ENCODE data around the gene AMOTL2.

The AMOTL2 gene

DNA sequence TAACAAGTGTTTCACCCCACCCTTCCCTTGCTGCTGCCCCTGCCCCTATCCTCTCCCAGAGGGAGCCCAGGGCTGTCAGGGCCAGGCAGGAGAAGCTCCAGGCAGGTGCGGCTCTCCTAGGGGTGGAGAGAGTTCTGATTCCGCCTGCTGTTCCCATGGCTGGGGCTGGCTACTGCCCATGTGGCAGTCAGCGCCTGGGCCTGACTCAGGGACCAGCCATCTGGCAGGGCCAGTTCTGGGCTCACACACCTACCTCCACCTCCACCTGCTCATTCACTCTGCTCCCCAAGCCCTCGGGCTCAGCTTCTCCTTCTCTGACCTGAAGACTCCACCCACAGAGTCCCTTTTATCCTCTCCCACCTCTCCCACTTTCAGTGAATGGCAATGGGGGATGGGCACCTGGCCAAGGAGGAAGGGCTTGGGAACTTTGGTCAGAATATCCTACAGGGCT lies 23.4 kb downstream of the AMOTL2 start:
- peak; percentile 33 to 75 for DNase-seq

DNA sequence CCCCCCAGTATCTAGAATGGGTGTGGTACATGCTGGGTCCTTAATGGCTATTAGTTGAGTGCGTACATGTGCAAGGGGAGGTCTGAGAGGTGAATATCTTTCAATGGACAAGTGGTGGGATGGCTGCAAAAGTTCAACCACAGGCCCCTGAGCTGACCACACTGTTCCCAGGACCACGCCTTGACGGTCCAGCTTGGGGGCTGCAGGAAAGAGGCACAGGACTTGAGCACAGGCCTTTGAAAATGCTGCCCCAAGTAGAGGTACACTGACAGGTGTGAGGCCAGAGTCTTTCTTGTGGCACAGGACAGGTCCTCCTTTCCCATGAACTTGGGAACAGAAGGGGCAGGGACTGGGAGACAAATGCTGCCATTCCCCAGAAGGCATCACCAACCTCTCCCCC lies 24.0 kb downstream of the AMOTL2 start:
- no peak for DNase-seq

DNA sequence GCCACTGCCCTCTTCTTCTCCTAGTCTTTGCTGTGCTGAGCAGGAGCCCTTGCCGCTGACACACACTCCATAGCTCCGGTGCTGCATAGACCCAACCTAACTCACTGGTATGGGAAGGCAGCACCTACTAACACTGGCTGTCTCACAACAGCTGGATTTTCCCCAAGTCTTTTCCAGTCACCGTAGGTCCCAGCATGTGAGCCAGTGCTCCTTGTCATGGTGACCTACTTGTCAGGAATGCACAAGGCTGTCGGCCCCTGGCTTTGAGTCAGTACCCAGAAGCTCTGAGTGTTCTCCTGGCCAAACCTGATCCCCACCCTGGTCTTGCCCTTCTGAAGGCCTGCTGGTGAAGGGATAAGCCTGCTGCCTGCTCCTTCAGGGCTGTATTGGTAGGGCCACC lies 25.7 kb downstream of the AMOTL2 start:
- no peak for DNase-seq

DNA sequence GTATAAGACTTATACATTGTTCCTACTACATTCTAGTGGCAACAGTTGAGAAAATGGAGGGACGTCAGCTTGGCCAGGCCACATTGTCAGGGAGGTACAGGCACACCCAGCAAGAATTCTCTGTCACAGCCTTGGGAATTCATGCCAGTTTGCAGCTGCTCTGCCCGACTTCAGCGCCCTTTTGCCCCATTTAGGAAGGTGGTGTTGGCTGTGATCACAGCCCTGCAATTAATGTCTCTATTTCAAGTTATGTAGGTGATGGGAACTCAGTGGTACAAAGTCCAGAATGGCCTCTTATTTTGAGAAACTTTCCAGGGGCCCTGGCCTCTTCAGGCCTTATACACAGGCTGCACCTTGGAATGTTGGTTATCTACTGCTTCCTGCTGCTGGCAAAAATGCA lies 26.7 kb downstream of the AMOTL2 start:
- DNase-seq = no peak

DNA sequence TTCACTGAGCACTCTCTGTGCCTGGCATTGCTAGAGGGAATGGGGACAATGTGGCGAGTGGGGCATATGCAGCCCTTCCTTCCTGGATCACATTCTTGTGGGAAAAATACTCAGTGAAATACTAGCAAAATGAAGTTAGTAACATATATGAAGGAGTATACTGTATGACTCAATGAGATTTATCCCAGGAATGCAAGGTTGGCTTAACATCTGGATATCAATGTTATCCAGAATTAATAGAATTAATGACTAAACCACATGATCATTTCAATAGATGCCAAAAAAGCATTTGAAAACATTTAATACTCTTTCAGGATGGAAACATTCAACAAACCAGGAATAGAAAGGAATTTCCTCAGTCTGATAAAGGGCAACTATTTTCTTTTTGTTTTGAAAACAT lies 27.5 kb downstream of the AMOTL2 start:
- no peak for DNase-seq

DNA sequence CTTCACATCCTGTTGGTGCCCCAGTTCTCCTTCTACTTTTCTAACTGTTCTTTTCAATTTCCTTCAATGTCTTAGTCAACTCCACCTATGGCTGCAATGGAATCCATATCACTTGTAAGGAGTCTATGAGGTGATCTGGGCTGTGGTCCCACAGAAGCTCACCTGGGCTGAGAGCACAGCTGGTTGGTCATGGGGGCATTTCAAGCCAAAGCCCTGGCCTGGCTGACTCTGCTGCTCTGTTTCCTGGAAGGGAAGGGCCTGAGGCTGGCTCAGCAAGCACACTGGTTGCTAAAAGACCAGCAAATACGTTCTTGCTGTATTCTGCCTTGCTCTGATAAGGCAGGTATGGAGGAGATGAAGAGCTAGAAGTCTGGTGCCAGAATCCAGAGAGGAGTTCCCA lies 29.0 kb downstream of the AMOTL2 start:
- no peak for DNase-seq

DNA sequence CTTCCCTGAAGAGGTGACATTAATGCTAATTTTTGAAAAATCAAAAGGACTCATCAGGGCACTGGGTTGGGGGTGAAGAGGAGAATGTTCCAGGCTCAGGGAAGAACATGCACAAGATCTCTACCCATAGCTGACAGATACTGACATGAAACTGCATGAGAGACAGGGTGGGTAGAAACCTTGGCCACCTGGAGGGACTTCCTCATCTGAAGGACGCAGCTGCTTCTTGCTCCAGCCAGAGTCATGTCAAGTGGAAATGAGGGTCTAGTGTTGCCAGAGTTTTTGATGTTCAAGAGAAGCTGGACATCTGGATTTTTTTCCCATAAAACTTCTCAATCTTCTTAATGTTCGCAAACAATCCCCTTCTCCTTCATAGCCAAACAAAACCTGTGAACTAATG lies 29.7 kb downstream of the AMOTL2 start:
- no peak for DNase-seq

DNA sequence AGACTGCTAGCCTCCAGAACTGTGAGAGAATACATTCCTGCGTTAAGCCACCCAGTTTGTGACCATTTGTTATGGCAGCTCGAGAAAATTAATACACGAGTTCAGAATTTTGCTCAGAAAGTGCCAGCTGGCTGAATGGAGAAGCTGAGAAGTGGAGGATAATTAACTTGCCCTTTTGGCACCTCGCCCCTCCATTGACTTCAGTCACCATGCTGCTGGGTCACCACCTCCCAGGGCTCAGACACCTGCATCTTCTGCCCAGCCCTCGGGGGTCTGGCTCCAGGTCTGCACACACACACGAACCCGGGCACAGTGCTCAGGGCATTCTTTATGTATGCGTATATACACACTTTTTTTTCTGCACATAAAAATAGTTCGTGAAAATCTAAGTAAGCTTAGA lies 32.0 kb downstream of the AMOTL2 start:
- DNase-seq = peak in 1 of 2 experiments; percentile 49

DNA sequence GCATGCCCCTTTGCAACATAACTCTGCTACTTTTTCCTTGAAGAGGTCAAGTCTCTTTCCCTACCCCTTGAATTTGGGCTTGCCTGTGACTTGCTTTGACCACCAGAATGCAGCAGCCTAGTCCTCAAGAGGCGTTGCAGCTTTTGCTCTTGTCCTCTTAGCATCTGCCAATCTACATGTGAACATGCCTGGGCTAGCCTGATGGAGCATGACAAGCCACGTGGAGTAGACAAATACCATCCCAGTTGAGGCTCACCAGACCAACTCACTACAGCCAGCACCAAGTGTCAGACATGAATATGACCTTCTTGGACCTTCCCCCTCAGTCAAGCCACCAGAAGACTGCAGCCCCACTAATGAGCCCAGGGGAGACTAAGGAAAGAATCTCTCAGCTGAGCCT lies 32.9 kb downstream of the AMOTL2 start:
- DNase-seq = no peak

DNA sequence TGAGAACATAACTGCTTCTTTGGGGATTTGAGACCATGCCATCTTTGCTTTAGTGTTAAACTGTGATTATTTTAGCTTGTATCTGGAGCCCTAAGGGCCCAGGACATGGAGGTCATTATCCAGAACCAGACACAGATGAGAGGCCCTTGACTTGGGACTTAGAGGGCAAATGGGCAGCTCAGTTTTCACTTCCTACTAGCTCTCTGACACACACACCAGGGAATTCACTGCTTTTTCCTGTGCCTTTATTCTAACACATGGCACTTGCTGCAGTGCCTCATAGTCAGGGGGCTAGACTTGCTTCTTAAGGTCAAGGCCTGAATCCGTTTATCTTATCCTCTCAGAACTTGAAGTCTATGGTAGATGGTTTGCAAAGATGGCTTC lies 33.3 kb downstream of the AMOTL2 start:
- DNase-seq = no peak

DNA sequence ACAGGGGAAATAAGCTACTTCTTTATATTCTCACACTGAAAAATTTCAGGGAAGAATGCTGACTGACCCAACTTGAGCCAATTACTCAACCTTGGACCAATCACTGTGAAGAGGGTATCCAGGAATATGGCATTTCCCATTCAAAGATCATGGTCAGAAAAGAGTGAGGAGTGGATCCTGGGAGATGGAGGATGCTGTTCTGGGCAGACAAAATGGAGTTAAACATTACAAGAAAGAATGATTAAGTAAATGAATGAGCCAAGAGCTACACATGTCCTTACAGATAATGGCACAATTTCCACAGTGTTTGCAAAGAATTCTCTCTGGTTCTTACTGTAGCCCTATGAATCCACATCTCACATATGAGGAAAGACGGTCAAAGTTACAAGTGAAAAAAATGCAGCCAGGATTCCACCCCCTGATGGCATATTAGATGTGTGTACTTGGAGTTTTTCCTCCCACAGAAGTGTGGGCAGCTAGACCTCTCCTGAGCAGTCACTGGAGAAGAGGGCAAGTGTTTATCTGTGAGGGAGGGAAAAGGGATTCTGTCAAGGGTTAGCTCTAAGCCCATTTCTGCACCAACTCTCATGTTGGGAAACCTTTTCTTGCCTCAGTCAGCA lies 33.8 kb downstream of the AMOTL2 start:
- DNase-seq = no peak

DNA sequence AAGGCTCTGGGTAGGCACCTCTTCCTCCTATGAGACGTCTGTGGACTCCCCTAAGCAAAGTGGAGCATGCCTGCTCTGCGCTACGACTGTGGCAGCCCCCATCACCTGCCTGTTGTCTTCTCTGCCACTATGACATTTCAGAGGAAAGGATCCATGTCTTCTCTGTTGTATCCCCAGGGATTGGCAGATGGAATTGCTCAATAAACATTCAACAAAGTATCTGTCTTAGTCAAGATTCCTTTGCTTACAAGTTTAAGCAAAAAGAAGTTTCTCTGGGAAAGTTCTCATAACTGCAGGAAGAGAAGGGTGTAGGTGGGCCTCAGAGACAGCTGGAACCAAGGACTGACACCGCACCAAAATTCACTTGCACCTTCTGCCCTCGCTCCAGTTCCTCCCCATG lies 34.3 kb downstream of the AMOTL2 start:
- DNase-seq = no peak

DNA sequence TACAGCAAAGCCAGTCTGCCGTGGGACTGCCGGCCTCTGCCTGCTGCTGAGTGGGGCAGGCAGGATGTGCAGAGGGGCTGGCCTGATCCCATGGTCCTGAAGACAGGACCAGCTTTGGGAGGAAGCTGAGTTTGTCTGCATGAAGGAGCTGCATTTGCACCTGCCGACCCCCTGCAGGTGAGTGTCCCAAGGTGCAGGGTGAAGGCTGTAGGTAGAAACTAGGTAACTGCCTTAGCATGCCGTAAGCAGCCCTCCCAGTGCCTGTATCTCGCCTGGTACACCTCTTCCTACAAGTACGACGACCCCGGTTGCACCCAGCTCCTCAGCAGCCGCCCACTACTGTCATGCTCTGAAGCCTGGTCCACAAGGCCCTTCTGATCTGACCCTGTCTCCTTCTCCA lies 34.9 kb downstream of the AMOTL2 start:
- DNase-seq = no peak

DNA sequence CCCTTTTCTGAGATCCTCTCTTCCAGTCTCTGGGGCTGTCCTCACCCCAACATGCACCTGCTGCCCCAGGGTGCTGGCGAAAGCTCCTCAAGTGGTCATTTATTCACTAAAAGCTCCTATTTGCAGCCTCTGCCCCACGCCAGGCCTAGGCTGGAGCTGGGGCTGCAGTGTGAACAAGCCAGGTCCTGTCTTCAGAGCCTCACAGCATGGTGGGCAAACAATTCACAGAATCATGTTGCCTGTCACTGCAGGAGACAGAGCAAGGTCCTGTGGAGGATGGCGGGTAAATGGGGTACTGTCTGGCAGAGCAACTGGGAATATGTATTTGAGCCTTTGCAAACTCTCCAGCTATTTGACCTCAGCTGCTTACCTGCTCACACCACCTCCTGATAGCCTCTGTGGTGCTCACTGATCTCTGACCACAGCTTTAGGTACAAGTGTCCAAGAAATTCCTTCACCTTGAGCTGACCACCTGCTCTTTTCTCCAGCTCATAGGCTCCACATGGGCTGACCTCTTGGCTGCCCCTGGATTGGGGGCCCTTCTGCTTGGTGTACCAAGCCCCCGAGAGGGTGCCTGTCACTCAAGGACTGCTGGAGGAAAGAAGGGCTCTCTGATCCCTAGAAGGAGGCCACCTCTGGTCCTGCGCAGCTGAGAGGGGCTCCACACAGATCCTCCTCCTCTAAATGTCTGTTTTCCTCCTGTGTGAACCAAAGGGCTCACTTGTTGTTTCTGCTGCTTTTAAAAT lies 35.6 kb downstream of the AMOTL2 start:
- no peak for DNase-seq

DNA sequence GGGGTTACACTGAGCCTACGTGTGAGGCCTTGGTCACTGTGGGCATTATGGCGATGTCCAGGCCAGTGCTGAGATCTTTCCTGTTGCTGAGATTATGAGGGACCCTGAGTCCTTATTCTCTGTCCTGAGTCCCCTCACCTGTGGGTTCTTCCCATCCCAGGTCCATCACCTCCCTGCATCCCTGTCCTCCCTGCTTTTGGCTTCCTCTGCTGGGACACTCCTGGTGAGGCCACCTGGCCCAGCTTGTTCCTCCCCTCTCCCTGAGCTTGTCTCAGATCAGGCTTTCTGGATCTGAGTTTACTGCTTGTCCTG lies 36.1 kb downstream of the AMOTL2 start:
- no peak for DNase-seq

DNA sequence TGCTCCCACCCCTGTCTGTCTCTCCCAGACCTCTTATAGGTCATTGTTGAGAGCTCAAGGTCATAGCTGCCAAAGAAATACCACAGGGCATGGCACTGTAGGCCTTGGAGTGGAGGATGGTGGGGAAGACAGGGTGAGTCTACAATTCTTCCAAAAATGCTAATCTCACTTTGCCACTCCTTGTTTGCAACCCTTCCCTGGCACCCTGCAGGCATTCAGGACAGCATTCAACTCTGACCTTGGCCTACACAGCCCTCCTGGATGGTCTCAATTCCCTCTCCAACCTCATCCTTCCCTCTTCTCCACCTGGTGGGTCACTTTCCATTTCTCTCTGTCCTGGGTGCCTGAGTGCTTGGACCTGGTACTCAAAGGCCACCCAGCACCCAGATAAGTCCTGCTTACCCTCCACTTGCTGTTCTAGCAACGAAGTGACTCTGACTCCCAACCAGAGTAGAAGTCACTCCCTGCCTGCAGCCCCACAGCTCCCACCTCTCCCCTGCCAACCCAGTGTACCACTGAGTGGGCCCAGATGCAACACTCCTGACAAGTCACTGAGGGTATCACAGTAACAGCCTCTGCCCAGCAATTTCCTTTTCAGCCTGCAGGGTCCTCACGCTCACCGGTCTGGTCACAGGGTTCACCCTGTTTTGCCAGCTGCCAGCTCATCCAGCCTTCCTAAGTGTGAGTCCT lies 36.6 kb downstream of the AMOTL2 start:
- DNase-seq = no peak

DNA sequence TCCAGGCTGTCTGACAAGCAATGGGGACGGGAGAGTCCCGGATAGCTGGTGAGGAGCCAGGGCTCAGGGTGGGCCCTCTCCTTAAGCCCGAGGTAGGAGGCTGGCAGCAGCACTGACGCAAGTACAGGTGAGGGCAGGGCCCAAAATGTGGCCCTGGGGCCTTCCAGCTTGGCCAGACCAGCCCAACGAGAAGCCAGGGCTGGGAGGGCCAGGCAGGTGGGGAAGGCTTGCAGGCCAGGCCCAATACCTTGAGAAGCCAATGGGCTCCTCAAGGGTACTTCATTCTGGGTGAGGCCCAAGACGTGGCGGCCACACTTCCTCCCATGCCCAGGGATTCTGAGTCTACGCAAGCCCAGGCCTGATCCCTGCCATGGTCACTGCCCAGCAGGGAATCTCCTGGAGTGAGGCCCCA lies 37.2 kb downstream of the AMOTL2 start:
- DNase-seq = no peak

DNA sequence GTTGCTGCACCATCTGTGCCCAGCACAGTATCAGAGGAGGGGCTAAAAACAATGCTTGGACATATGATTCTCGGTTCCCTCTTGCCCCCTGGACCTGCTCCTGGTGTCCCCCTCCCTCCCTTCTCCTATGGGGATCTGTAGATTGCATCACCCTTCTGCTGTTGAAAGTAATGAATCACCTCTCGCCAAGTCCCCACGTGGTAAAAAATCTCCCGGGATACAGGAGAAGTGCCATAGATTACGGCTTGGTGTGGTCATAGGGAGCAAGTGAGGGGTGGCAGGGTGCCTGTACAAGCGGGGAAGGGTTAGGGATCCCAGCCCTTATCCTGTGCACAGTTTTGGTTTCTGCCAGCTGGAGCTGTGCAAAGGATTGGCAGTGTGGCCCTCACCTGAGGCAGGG lies 37.7 kb downstream of the AMOTL2 start:
- no peak for DNase-seq

DNA sequence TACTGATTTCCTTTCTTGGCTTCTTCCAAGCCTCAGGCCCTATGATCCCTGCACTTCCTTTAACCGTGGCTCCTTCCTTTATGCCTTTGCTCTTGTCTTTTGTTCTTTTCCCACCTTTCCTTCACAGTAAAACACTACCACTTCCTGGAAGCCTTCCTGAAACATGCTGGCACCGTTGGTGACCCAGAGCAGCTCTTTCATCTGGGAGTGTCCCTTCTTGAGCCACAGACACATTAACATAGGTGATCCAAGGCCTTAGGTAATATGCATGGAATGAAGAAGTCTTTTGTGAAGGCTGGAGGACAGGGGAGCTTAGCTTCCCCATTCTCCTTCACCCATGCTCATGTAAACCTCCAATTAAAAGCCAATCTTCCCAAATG lies 39.4 kb downstream of the AMOTL2 start:
- DNase-seq = no peak

DNA sequence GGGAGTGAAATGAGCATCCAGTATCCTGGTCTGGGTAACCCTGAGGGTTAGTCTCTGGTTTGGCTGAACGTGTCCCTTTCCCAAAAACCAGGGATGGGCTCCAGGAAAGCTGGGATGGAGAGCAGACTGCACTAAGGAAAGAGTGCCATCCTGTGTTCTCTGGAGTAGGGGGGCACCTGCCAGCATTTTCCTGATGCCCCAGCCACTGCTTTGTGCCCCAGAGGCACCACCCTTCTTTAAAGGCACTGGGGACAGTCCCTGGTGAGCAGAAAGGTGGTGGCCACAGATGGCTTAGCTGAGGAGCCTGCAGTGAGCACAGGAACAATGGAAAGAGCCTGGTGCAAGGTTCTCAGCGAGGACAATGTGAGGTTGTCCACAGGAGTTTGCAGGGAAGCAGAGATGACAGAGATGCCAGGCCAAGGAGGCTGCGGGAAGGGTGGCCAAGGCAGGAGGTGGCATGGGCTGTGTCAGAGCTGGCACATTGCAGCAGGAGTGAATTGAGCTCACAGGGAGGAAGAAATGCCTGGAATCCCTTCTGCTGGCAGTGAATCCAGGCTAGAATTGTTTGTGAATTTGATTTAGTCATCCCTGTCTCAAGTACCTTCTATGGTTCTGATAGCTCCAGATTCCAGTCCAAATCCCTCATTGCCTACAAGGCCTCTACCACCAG lies 39.9 kb downstream of the AMOTL2 start:
- peak in 1 of 2 experiments; percentile 49 for DNase-seq

DNA sequence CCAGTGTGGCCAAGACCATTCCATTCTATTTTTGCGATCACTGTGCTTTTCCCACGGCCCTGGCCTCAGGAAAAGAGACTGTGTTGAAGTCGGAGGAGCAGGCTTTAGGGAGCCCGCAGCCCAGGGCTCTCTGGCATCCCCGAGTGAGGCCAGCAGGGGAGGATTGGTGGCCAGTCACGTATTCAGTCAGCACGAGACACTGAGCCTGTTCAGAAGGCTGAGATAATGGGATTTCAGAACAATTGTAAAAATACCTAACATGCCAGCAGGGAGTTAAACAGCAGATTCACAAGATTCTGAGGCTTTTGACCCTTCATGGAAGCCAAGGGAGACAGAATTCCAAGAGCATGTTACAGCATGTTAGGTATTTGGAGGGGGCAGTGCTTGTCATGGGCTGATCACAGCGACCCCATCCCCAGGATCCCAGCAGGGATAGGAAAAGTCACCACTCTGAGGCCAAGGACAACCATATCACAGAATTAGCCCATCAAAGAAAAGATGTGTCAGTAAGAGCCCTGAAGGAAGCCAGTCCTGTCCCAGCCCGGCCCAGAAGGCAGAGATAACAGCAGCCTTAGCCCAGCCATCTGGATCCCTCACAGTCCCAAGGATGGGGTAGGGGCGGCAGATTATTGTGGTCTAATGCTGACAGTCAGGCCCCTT lies 40.6 kb downstream of the AMOTL2 start:
- no peak for DNase-seq

DNA sequence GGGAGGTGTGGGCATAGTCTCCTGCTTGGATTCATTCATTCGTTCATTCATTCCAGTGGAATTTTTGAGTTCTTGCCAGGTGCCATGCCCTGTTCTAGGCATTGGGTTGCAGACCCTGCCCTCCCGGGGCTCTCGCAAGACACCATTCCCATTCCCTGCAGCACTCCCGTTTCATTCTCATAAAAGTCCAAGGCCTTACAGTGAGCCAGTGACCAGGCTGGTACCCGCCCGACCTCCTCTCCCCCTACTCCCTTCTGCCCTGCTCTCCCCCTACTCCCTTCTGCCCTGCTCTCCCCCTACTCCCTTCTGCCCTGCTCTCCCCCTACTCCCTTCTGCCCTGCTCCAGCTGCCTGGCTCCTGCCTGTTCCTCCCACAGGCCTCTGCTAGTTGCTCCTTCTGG lies 41.9 kb downstream of the AMOTL2 start:
- DNase-seq = no peak

DNA sequence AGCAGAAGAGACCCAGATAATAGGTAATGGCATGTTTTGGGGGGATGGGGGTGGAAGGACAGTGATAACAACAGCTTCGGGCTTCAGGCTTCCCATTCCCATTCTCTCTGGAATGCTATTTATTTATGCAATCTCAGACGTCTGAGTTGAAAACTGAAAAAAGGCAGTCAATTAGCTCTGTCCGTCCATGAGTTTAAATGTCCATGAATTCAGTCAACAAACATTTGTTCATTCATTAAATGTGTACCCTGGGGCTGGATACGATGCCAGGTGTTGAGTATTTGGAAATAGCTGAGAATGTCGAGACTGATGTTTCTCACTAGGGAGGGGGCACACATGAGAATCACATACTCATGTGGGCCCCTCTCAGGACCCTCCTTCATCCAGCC lies 42.4 kb downstream of the AMOTL2 start:
- DNase-seq = no peak

Data from cerebellar nuclear complex (tissue), 1 donor.